Measurements from ENCODE around the gene SNRK. TPM values are rescaled to one million over a fixed set of nuclear protein-coding genes. Genes with fewer than 3 reads are reported as not detected.

SNRK gene
- total RNA-seq, 1 donor from 2014 or later, result 44.3 TPM

- no peaks in the 10 kb centered on the region for H3K9me3 ChIP-seq
- intact Hi-C loops (cut with DNase I), result no loop called here
Observed at GRCh38 chr3:43273416-43273815, 12.9 kb upstream of the SNRK start.

GRCh38 chr3:43279082-43279481 is 7.3 kb upstream of the SNRK start:
- Histone ChIP-seq H3K9me3 (no peaks in the 10 kb centered on the region), H3K27ac (no peak overlapping the region), H3K4me3 (no peak overlapping the region), H3K27me3 (no peaks in the 10 kb centered on the region), H3K36me3 (no peaks in the 10 kb centered on the region), H3K4me1 (no peaks in the 10 kb centered on the region)
- no peak for DNase-seq (ENCODE audit: low spot score in 2 of 2)
- TF ChIP-seq CTCF (IDR thresholded peaks at IDR 0.05), result no peak
- intact Hi-C loops (cut with DNase I), result no loop called here

More at GRCh38 chr3:43273416-43273815, 12.9 kb upstream of the SNRK start:
- Histone ChIP-seq H3K4me1 (no peaks in the 10 kb centered on the region), H3K36me3 (no peaks in the 10 kb centered on the region), H3K27me3 (no peaks in the 10 kb centered on the region), H3K4me3 (no peak overlapping the region), H3K27ac (no peak overlapping the region)
- no peak for DNase-seq (ENCODE audit: low spot score in 2 of 2)
- TF ChIP-seq CTCF (IDR thresholded peaks at IDR 0.05), result no peak

GRCh38 chr3:43279532-43279931 is 6.8 kb upstream of the SNRK start:
- TF ChIP-seq CTCF (IDR thresholded peaks at IDR 0.05), result no peak
- Histone ChIP-seq H3K27me3 (no peaks in the 10 kb centered on the region), H3K4me1 (no peaks in the 10 kb centered on the region), H3K27ac (no peak overlapping the region), H3K4me3 (no peak overlapping the region), H3K9me3 (no peaks in the 10 kb centered on the region), H3K36me3 (no peaks in the 10 kb centered on the region)
- intact Hi-C loops (cut with DNase I), result no loop called here
- DNase-seq (ENCODE audit: low spot score in 2 of 2), result no peak

GRCh38 chr3:43281020-43281419 is 5.3 kb upstream of the SNRK start:
- DNase-seq (ENCODE audit: low spot score in 2 of 2), result no peak
- Histone ChIP-seq H3K4me1 (peaks cover 0 to 3% of the 10 kb centered on the region in 2 donors), H3K36me3 (no peaks in the 10 kb centered on the region), H3K27me3 (no peaks in the 10 kb centered on the region), H3K9me3 (no peaks in the 10 kb centered on the region), H3K4me3 (no peak overlapping the region), H3K27ac (no peak overlapping the region)
- intact Hi-C loops (cut with DNase I), result no loop called here
- TF ChIP-seq CTCF (IDR thresholded peaks at IDR 0.05), result no peak

- H3K9me3 ChIP-seq, result no peaks in the 10 kb centered on the region
- intact Hi-C loops (cut with DNase I), result no loop called here
Observed at GRCh38 chr3:43284171-43284570, 2.2 kb upstream of the SNRK start.

More at GRCh38 chr3:43284171-43284570, 2.2 kb upstream of the SNRK start:
- Histone ChIP-seq H3K36me3 (no peaks in the 10 kb centered on the region), H3K27me3 (no peaks in the 10 kb centered on the region), H3K27ac (no peak overlapping the region), H3K4me1 (peaks cover 0 to 9% of the 10 kb centered on the region in 2 donors), H3K4me3 (no peak overlapping the region)
- no peak for DNase-seq (ENCODE audit: low spot score in 2 of 2)
- no peak for TF ChIP-seq CTCF (IDR thresholded peaks at IDR 0.05)
